Activated T-helper 1 cell treated with anti-CD3 and anti-CD28 coated beads, Interleukin-2, amount 50 U/mL, for 16 hours (primary cell): ENCODE results near the gene CAPRIN1.

ENCODE experiments used
- DNase-seq, 2 donors: peaks; one replicate each; pipeline ENCODE4 v3.0.0-alpha.2; 2020; ENCODE audit warnings: low read depth in 1 of 2, low spot score in 1 of 2

The CAPRIN1 gene

DNA sequence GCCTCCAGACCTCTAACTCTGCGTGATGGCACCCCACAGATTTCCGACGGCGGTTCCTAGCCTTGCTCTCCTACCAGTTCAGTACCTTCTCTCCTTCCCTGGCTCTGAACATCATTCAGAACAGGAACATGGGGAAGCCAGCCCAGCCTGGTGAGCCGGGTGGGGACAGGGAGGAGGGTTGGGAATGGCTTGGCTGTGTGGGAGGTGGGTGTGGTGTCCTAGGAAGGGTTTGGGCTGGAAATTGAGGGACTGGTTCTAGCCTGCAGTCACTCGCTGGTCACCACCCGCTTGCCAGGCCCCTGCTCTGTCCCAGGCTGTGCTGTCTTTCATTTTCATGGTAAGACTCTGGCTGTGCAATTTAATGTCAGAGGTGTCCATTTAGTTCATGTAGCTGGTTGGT is 87.8 kb downstream of the CAPRIN1 start:
- DNase-seq: no peak

DNA sequence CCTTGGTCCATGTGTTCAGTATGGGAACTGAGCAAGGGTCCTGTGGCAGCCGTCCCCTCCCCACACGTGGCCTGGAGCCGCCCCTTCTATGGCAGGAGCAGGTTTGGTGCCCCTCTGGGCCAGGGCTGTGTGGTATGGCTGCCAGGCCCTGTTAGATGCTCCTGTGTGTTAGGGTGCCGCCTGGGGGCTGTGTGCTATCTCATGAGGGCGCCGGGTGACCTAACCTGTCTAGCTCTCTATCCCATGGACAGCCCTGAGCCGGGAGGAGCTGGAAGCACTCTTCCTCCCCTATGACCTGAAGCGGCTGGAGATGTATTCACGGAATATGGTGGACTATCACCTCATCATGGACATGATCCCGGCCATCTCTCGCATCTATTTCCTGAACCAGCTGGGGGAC is 88.6 kb downstream of the CAPRIN1 start:
- DNase-seq: no peak

DNA sequence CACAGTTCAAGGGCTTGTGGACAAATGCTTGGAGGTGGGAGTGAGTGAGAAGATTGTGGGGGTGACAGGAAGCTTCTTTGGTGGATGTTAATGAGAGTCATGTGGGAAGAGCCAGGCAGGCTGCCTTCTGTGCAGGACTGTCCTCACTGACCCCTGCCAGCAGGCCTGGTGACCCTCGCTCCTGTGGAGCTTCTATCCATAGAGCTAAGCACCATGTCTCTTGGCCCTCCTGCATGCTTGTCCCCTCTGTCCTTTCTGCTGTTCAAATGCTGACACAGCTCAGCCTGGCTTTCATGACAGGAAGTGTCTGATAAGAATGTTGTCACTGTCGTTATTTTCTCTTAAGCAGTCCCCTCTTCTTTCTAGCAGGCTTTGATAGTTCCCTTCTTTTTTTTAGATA is 91.5 kb downstream of the CAPRIN1 start:
- no peak for DNase-seq

DNA sequence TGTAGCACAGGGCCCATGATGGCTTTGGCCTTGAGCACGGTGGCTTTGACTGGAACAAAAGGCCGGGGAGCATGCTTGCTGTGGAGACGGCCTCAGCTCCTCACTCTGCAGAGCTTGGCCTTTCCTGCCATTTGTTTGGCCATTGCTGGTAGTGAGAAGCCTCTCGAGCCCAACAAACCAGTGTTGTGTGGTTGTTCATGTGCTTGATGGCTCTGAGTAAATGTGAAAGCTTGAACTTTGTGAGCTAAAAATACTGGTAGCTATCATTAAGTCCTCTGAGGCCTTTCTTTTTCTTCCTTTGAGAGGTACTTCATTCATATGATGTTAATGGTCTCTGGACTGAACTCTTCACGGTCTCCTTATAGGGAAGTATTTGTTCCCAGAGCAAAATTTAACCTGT is 93.5 kb downstream of the CAPRIN1 start:
- DNase-seq: no peak

DNA sequence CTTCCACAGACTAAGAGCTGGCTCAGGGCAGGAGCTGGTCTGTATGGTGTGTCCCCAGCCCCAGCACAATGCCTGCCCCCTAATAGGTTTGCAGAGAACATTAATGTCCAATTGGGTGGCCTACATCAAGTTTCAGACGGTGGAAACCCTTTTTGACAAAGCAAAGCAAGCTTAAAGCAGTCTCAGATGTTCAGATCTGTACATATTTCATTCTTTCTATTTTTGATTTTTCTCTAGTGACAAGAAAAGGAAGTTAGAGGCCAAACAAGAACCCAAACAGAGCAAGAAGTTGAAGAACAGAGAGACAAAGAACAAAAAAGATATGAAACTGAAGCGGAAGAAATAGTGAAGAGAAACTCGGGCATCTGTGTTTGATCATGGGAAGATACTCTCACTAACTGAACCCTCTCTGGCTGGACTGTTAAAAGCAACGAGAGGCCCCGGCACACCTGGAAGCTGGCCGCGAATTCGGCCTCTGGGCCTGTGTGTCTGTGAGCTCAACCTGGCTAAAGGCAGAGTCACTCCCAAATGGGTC is 94.4 kb downstream of the CAPRIN1 start:
- DNase-seq: no peak

DNA sequence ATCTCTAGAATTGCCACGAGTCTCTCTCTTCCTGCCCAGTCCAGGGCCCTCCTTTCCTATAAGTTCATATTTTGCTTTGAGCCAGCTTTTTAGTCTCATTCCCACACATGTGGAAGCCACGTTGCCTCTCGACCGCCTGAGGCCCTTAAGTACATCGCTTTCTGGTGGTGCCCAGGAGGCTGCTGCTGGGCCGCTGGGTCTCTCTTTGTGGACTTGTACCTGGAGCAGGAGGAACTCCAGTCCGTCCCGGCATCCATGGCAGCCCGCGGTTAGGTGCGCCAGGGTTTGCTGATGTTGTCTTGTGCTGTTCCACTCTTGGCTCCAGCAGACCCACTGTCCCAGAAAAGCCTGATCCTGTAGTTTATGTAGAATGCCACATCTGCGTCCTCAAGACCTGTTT is 94.9 kb downstream of the CAPRIN1 start:
- no peak for DNase-seq

DNA sequence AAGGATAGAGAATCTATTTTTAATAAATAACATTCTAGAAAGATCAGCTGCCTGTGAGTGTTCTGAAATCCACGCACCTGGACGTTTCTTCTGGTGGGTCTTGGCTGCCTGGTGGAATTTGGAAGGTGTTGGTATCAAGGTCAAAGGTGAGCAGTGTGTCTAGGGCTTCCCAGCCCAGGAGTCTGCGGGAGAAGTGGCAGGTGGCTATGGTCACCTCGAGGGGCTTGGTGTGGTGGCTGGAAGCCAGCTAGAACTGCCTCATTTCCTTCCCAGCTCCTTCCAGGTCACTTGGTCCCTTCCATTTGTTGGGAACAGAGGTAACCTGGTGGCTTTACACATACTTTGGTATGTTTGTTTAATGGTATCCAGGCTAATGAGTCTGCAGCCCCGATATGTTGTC is 95.3 kb downstream of the CAPRIN1 start:
- DNase-seq: no peak

DNA sequence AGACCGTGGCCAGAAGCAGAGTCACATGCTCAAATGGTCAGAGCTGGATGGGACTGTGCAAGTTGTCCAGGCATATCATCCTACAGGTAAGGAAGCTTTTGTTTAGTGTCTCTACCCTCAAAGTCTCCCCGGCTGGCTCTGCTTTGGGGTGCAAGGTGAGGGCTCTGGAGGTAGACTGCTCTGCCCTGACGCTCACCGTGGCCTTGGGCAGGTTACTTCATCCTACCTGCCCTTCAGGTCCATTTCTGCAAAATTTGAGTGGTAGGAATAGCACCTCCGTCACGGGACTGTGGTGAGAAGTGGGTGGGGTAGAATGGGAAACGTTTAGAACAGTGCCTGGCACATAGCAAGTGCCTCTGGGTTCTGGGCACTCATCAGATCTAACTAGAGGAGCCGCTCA is 96.0 kb downstream of the CAPRIN1 start:
- no peak for DNase-seq

DNA sequence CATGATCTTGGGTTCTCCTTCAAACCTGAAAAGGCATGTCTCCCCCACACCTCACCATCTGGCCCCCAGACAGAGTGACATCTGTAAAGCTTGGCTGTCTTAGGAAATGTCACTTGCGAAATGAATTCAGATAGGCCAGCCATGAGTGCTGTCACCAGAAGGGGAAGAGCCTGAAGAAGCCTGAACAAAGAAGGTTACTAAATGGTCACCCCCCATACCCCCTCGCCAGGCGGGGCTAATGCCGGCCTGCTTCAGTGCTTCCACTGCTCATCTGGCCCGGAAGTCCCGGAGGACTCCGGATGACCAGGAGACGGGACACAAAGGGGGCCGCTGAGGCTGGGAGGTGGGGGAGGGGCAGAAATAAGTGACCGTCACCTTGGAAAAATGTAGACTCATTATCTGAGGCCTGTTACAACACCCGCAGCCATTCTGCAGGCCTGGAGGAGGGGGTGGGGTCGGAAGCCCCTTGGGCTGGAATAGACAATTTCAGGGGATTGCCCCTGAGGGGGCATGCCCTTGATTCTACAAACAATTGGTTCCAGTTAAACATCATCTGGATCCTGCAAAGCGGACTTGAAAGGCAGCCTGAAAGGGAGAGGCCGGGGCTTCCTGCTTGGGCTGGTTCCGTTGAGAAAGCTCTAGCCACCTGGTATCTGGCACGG is 97.1 kb downstream of the CAPRIN1 start:
- no peak for DNase-seq

DNA sequence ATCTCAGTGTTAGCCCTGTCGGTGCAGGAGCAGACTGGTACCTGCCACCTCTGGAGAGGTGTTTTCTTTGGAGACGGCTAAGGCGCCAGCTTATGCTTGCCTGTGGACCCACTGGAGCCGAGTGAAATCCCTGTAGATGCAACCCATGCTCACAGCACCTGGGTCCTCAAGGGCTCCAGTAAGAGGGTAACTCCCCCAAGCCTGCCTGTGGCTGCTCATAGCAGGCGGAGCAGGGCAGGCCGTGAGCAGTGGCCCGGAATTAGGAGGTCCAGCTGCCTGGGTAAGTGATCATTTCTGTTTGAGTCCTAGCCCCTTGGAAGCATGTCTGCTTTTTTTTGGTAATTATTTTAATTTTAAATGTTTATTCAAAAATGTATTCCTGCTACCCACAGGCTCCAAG is 97.7 kb downstream of the CAPRIN1 start:
- DNase-seq: no peak

DNA sequence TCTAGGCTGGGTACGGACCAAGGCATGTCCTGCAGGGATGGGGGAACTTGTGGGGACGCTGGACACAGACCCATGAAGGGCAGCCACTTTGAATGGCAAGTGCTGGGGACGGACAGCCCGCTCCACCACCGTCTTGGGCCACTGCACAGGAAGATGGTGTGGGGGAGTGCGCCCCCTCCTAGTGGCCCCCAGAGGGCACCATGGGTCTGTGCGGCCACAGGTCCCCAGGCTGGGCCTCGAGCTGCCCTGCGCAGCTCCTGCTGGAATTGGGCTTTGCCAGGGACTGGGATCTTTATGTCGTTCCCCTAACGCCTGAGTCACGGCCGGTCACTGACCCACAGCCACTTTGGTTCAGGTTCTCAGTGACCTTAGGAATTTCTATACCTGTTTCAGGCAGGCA is 98.3 kb downstream of the CAPRIN1 start:
- no peak for DNase-seq

DNA sequence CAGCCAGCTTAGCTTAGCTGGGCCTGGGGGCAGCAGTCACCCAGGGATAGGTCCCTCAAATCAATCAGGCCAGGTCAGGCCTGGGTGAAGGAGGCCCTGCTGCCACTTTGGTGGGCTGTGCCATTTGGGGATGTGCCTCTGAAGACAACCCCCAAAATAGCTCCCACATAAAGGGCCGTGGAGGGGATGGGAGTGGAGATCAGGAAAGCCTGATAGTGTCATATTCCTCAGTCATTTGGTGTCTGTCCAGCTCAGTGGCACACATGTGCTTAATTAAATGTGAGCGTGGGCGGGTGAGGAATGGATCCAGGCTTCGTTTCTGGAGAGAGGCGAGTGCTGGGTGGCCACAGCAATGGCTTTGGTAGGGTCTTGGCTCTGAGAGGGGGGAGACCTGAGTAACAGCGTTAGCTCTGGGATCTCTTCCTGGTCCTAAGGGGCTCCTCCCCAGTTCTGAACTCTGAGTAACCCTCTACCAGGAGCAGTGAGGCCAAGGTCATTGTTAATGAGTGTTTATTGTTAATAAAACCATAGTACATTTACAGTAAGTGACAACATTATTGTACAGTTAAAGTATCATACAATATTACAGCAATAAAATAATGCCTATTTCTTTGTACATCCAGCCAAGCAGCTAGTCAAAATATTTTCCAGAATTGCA is 99.1 kb downstream of the CAPRIN1 start:
- no peak for DNase-seq
